ENCODE results near the gene FGD5.

GRCh38 chr3:14791343-14791945, 27.3 kb upstream of the FGD5 start:
- peak; percentile 52 to 67 for TF ChIP-seq CTCF (conservative IDR thresholded peaks at IDR 0.05 in 1 of 2, IDR thresholded peaks at IDR 0.05 in 1 of 2; ENCODE audit: low read depth in 1 of 2, low read length in 2 of 2)
- no peak for TF ChIP-seq EZH2 (IDR thresholded peaks at IDR 0.05; ENCODE audit: low read length, missing control alignments)
